Measurements from ENCODE around the gene TGFA. TPM values are rescaled to one million over a fixed set of nuclear protein-coding genes. Genes with fewer than 3 reads are reported as not detected.
A peak's percentile ranks its signal among the peaks of the same experiment; 100 is the strongest.

TGFA gene
- total RNA-seq, 8 experiments from 2014 or later, result 0.09 to 2.5 (median 0.45) TPM

- 40 to 89% (median 69%) methylated on average over 1 of the region's 1 CpG; no CpG with 5 or more reads in 4 of the 10 experiments for WGBS, 10 experiments
- no peaks in the 10 kb centered on the region for H3K4me1 ChIP-seq (replicated peaks in 1 of 2)
- ATAC-seq (replicated peaks in 6 of 8), result no peak
- no peak overlapping the region for H3K4me3 ChIP-seq
- in situ Hi-C loops (cut with MboI; ENCODE audit: low pct_unique_long_range_greater_than_20kb in 2 of 9, low sequenced_read_pairs in 9 of 9, unreplicated experiment in 9 of 9), result no loop called here
- H3K27ac ChIP-seq, result no peak overlapping the region
Observed at GRCh38 chr2:70498528-70498927, 55.1 kb downstream of the TGFA start.

DNA sequence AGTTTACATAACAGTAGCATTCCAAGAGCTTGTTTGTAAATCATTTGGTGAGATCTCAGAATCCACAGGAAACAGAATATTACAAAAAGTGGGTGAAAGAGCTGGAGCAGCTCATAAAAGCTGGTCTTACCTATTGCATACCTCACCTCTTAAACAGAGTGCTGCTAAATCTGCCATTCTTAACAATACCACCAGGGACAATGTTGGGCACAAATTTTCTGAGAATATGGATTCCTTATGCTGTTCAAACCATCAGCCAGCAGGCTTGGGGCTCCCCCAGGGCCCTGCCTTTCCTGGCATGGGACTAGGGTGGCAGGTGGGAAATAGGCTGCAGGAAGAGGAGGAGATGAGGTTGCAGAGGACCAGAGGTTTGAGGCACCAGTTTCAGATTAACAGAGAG is 55.6 kb downstream of the TGFA start:
- H3K4me1 ChIP-seq (replicated peaks in 1 of 2), result no peaks in the 10 kb centered on the region
- H3K27ac ChIP-seq, result no peak overlapping the region
- in situ Hi-C loops (cut with MboI; ENCODE audit: low pct_unique_long_range_greater_than_20kb in 2 of 9, low sequenced_read_pairs in 9 of 9, unreplicated experiment in 9 of 9), result no loop called here
- ATAC-seq (replicated peaks in 6 of 8), result peak in 2 of 8 experiments; percentile 29 to 65
- no peak overlapping the region for H3K4me3 ChIP-seq

GRCh38 chr2:70496819-70497218 is 56.8 kb downstream of the TGFA start:
- Histone ChIP-seq H3K4me1 (replicated peaks in 1 of 2) (no peaks in the 10 kb centered on the region), H3K27ac (no peak overlapping the region), H3K4me3 (no peak overlapping the region)
- WGBS, 10 experiments, result 4 to 86% (median 61%) methylated on average over 2 to 5 of the region's 5 CpGs; no CpG with 5 or more reads in 1 of the 10 experiments
- peak in 1 of 8 experiments; percentile 60 for ATAC-seq (replicated peaks in 6 of 8)
- in situ Hi-C loops (cut with MboI; ENCODE audit: low pct_unique_long_range_greater_than_20kb in 2 of 9, low sequenced_read_pairs in 9 of 9, unreplicated experiment in 9 of 9), result no loop called here

DNA sequence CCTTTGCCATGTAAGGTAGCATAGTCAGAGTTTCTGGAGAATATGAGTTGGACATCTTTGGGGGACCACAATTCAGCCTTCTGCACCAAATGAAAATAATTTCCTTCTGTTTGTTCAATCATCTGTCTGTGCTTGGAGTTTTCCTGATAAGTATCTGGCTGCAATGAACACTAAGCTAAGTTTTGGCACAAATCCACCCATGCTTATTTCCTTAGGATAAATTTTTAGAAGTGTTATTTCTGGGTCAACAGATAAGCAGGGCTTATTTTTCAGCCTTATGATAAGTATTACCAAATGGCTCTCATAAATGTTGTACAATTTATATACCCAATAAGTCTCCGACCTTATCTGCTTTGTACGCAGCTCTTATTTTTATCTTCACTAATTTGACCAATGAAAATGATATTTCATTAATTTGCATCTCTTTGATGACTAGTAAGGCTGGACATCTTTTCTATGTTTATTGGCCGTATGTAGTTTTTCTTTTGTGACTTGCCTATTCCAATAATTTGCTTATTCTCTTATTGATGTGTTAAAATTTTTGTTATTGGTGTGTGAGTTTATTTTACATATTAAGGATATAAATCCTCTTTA is 59.2 kb downstream of the TGFA start:
- Histone ChIP-seq H3K4me3 (no peak overlapping the region), H3K4me1 (replicated peaks in 1 of 2) (no peaks in the 10 kb centered on the region), H3K27ac (no peak overlapping the region)
- ATAC-seq (replicated peaks in 6 of 8), result no peak
- WGBS, 10 experiments, result 63 to 100% (median 91%) methylated on average over 2 to 3 of the region's 3 CpGs
- in situ Hi-C loops (cut with MboI; ENCODE audit: low pct_unique_long_range_greater_than_20kb in 2 of 9, low sequenced_read_pairs in 9 of 9, unreplicated experiment in 9 of 9), result no loop called here

DNA sequence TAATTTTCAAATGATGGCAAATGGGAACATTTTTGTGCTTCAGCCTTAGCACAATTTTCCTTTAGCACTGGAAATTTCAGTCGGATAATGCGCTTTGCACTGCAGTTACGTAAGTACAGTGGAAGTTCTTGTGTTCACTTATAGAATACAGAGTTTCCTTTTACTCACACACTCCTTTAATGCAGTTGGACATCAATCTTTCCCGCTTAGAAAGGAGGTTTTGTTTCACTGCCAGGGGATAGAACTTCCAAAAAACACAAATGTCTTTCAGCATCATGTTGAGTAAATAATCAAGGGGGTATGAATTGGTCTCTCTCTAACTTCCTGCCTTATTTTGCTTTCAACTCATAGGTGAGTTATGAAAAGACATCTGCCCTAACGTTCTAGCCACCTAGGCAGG is 63.2 kb downstream of the TGFA start:
- no peaks in the 10 kb centered on the region for H3K4me1 ChIP-seq (replicated peaks in 1 of 2)
- no peak for ATAC-seq (replicated peaks in 6 of 8)
- H3K27ac ChIP-seq, result no peak overlapping the region
- no peak overlapping the region for H3K4me3 ChIP-seq
- in situ Hi-C loops (cut with MboI; ENCODE audit: low pct_unique_long_range_greater_than_20kb in 2 of 9, low sequenced_read_pairs in 9 of 9, unreplicated experiment in 9 of 9), result no loop called here
- WGBS, 10 experiments, result 20 to 92% (median 75%) methylated on average over 1 to 5 of the region's 5 CpGs; no CpG with 5 or more reads in 1 of the 10 experiments

DNA sequence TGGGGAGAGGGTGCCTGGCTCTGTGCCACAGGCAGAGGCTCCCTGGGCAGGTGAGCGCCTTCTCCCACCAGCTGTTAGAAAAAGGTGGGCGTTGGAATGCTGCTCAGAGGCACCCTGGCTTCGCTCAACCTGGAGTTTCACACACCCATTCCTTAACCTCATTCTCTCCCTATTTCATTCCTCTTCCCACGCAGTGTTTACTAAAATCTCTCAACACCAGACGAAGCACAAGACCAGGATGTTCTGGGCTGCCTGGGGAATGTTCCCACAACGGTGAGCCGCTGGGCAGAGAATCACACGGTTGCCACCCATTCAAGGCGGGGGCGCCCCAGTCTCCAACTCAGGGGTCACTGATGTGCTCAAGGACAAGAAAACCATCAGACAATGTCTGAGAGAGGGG is 64.5 kb downstream of the TGFA start:
- in situ Hi-C loops (cut with MboI; ENCODE audit: low pct_unique_long_range_greater_than_20kb in 2 of 9, low sequenced_read_pairs in 9 of 9, unreplicated experiment in 9 of 9), result no loop called here
- H3K27ac ChIP-seq, result no peak overlapping the region
- no peak for ATAC-seq (replicated peaks in 6 of 8)
- H3K4me3 ChIP-seq, result no peak overlapping the region
- H3K4me1 ChIP-seq (replicated peaks in 1 of 2), result no peaks in the 10 kb centered on the region
- WGBS, 10 experiments, result 68 to 100% (median 90%) methylated on average over 1 to 9 of the region's 10 CpGs; no CpG with 5 or more reads in 3 of the 10 experiments

DNA sequence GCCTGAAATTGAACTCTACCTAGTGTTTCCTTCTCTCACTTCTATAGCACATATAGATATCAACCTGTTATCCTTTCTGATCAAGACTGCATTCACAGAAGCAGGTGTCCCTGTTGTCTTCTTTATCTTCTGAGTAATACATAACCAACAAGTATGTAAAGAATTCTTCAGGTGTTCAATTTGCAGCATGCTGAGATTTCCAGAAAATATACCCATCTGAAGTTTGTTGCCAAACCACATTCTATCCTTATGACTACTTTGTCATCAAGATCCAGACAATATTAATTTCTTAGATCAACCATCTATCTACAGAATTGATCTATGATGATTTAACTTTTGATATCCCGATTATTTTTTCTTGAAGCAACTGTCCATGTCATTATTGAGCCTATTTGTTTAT is 69.5 kb downstream of the TGFA start:
- Histone ChIP-seq H3K27ac (no peak overlapping the region), H3K4me3 (no peak overlapping the region), H3K4me1 (replicated peaks in 1 of 2) (no peaks in the 10 kb centered on the region)
- ATAC-seq (replicated peaks in 6 of 8), result no peak
- in situ Hi-C loops (cut with MboI; ENCODE audit: low pct_unique_long_range_greater_than_20kb in 2 of 9, low sequenced_read_pairs in 9 of 9, unreplicated experiment in 9 of 9), result no loop called here
- 11 to 100% (median 48%) methylated on average over 1 of the region's 1 CpG; no CpG with 5 or more reads in 2 of the 10 experiments for WGBS, 10 experiments

DNA sequence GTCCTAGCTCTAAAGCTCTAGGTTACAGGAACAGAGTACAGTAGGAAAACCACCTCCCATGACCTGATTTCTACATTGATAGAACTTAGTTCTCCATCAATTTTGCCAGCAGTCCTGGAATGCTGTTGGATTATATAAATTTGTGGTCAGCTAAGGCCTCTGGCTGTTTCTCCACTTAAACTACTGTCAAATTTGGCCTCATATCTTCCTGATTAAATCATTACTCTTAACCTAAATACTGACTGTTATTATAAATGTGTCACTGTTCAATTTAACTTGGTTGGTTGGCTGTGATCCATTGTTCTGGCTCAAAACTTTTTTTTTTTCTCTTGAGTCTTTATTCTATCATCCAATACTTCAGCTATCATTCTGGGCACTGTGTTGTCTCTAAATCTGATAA is 71.2 kb downstream of the TGFA start:
- Histone ChIP-seq H3K4me3 (no peak overlapping the region), H3K4me1 (replicated peaks in 1 of 2) (peaks cover 0 to 2% of the 10 kb centered on the region in 2 donors), H3K27ac (no peak overlapping the region)
- in situ Hi-C loops (cut with MboI; ENCODE audit: low pct_unique_long_range_greater_than_20kb in 2 of 9, low sequenced_read_pairs in 9 of 9, unreplicated experiment in 9 of 9), result no loop called here
- ATAC-seq (replicated peaks in 6 of 8), result no peak

GRCh38 chr2:70480468-70480867 is 73.2 kb downstream of the TGFA start:
- in situ Hi-C loops (cut with MboI; ENCODE audit: low pct_unique_long_range_greater_than_20kb in 2 of 9, low sequenced_read_pairs in 9 of 9, unreplicated experiment in 9 of 9), result no loop called here
- H3K4me3 ChIP-seq, result no peak overlapping the region
- no peak for ATAC-seq (replicated peaks in 6 of 8)
- H3K27ac ChIP-seq, result no peak overlapping the region
- peaks cover 0 to 2% of the 10 kb centered on the region in 2 donors for H3K4me1 ChIP-seq (replicated peaks in 1 of 2)
- WGBS, 10 experiments, result 0 to 100% (median 80%) methylated on average over 1 to 4 of the region's 5 CpGs; no CpG with 5 or more reads in 3 of the 10 experiments

DNA sequence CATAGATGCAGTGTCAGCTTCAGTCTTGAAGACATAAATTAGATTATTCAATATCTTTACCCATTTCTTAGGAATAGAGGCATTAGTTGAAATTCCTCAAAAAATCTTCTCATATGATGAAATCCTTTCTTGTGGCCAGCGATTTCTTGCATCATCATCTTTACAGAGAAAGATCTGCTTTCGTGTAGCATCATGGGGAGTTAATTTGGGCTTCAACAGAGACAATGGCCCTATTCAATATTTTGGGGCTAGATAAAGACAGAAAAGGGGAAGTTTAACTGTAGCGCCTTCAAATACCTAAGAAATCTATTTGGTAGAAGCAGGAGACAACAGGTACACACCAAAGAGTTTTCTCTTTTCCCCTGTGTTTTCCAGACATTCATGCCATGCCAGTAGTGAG is 73.8 kb downstream of the TGFA start:
- H3K27ac ChIP-seq, result no peak overlapping the region
- H3K4me3 ChIP-seq, result no peak overlapping the region
- in situ Hi-C loops (cut with MboI; ENCODE audit: low pct_unique_long_range_greater_than_20kb in 2 of 9, low sequenced_read_pairs in 9 of 9, unreplicated experiment in 9 of 9), result no loop called here
- WGBS, 10 experiments, result 14 to 100% (median 79%) methylated on average over 1 to 3 of the region's 3 CpGs
- no peak for ATAC-seq (replicated peaks in 6 of 8)
- peaks cover 0 to 2% of the 10 kb centered on the region in 2 donors for H3K4me1 ChIP-seq (replicated peaks in 1 of 2)

DNA sequence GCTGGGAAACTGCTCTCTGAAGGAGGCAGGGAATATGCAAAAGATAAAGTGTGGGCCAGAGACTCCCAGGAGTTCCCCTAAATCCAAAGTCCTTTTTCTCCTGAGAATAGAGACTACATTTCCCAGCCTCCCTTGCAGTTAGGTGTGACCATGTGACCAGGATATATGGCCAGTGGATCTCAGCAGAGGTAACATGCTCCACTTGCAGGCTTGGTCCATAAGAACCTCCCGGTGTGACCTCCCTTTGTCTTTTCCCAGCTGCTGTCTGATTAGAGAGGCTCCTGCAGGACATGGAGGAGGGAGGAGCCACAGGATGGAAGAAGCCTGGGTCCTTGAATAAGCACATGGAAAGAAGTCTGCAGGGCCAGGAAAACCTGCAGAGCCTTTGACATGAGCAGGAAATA is 76.2 kb downstream of the TGFA start:
- ATAC-seq (replicated peaks in 6 of 8), result no peak
- no peak overlapping the region for H3K4me3 ChIP-seq
- WGBS, 10 experiments, result 0 to 20% methylated on average over 1 of the region's 1 CpG; no CpG with 5 or more reads in 8 of the 10 experiments
- in situ Hi-C loops (cut with MboI; ENCODE audit: low pct_unique_long_range_greater_than_20kb in 2 of 9, low sequenced_read_pairs in 9 of 9, unreplicated experiment in 9 of 9), result no loop called here
- no peak overlapping the region for H3K27ac ChIP-seq
- H3K4me1 ChIP-seq (replicated peaks in 1 of 2), result peaks cover 0 to 2% of the 10 kb centered on the region in 2 donors

GRCh38 chr2:70475266-70475665 is 78.4 kb downstream of the TGFA start:
- in situ Hi-C loops (cut with MboI; ENCODE audit: low pct_unique_long_range_greater_than_20kb in 2 of 9, low sequenced_read_pairs in 9 of 9, unreplicated experiment in 9 of 9), result no loop called here
- WGBS, 10 experiments, result 28 to 98% (median 85%) methylated on average over 1 to 5 of the region's 5 CpGs; no CpG with 5 or more reads in 2 of the 10 experiments
- no peak for ATAC-seq (replicated peaks in 6 of 8)
- Histone ChIP-seq H3K4me3 (no peak overlapping the region), H3K4me1 (replicated peaks in 1 of 2) (peaks cover 0 to 2% of the 10 kb centered on the region in 2 donors), H3K27ac (no peak overlapping the region)

DNA sequence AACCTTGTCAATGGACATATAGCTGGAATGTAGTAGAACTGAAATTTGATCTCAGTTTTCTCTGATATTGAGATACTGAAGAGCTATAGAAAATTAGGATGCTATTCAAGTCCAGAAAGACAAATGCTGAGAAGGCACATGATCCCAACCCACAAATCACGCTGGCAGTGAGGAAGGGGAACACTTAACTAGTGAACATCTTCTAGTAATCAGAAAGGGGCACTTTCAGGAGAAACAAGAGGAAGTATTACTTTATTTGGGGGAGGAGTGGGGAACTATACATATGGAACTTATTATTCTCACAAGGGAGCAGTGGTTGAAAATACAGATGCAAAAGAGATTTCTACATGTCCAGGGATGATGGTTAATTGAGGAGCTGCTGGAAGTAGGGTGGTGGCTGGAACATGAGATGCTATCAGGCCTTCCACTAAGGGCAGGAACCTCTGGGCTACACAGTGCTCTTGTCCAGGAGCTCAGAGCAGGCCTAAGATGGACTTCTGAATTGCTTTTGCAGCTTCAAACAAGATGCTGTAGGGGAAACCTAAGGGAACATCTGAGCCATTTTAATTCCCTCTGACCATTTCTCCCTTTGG is 79.3 kb downstream of the TGFA start:
- in situ Hi-C loops (cut with MboI; ENCODE audit: low pct_unique_long_range_greater_than_20kb in 2 of 9, low sequenced_read_pairs in 9 of 9, unreplicated experiment in 9 of 9), result no loop called here
- Histone ChIP-seq H3K4me1 (replicated peaks in 1 of 2) (peaks cover 0 to 2% of the 10 kb centered on the region in 2 donors), H3K4me3 (no peak overlapping the region), H3K27ac (no peak overlapping the region)
- WGBS, 10 experiments, result 0 to 100% (median 67%) methylated on average over 1 of the region's 1 CpG; no CpG with 5 or more reads in 2 of the 10 experiments
- ATAC-seq (replicated peaks in 6 of 8), result peak in 2 of 8 experiments; percentile 70 to 74
